ENCODE measurements around the gene TLCD1.

Gene TLCD1

DNA sequence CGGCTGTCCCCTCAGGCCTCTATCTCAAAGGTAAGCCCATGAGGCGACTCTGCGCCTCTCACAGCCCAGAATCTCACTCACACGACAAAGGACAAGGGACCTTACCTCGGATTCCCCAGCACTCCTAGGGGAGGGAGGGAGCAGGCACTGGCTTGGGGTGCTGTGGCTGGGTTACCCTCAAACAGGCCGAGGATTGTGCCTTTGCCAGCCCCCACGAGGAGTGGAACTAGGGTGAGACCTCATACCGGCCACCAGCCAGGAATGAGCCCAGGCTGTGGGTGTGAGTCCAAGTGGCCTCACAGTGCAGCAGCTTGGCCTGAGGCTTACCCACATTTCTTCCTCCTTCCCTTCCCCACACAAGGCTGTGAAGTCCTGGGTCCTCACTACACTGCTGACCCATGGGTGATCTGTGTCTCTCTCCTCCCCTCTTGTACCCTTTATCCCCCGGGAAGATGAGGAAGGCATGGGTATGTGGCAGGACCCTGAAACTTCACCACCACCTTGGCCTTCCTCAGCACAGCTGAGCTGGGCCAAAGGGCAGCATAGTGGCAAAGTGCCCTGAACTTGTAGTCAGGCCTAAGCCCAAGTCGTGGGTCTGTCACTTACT is 20.2 kb downstream of the TLCD1 start:
- peaks cover 30% of the 10 kb centered on the region for H3K4me1 Mint-ChIP-seq
- H3K4me3 Mint-ChIP-seq: no peak overlapping the region
- peaks cover 3% of the 10 kb centered on the region for H3K27me3 Mint-ChIP-seq (ENCODE audit: low read depth, poor library complexity)
- H3K9me3 Mint-ChIP-seq: no peaks in the 10 kb centered on the region
- peak overlapping the region; percentile 96 for H3K27ac Mint-ChIP-seq
- TF ChIP-seq, protein P1, sequence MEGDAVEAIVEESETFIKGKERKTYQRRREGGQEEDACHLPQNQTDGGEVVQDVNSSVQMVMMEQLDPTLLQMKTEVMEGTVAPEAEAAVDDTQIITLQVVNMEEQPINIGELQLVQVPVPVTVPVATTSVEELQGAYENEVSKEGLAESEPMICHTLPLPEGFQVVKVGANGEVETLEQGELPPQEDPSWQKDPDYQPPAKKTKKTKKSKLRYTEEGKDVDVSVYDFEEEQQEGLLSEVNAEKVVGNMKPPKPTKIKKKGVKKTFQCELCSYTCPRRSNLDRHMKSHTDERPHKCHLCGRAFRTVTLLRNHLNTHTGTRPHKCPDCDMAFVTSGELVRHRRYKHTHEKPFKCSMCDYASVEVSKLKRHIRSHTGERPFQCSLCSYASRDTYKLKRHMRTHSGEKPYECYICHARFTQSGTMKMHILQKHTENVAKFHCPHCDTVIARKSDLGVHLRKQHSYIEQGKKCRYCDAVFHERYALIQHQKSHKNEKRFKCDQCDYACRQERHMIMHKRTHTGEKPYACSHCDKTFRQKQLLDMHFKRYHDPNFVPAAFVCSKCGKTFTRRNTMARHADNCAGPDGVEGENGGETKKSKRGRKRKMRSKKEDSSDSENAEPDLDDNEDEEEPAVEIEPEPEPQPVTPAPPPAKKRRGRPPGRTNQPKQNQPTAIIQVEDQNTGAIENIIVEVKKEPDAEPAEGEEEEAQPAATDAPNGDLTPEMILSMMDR (IDR thresholded peaks at IDR 0.05): no peak
- peaks cover 22% of the 10 kb centered on the region for H3K36me3 Mint-ChIP-seq (ENCODE audit: low read depth)
- no peak for DNase-seq

DNA sequence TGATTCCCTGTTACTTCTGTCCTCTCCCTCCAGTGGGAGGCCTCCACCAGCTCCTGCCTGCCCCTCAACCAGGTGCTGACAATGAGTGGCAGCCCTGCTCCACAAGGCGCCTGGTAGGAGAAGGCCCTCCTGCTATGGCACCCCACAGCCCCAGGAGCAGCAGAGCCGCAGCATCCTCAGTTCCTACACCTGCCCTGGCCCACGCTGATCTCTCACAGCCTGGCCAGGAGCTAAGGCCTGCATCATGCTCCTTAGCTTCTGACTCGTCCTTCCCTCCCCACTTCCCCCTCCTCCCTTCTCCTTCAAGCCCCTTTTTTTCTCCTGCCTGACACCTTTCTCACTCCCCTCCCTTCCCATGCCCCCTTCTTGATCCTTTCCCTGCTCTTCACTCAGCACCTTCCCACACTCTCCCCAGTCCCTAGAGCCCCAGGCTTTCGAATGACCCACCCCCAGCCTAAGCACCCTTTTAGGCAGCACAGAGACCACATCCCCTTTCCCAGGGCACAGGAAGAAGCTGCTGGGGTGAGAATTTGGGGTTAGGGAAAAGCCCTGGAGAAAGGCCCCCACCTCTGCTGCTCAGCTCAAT is 20.9 kb downstream of the TLCD1 start:
- TF ChIP-seq, protein P1 (IDR thresholded peaks at IDR 0.05): no peak
- Mint-ChIP-seq H3K4me3 (no peak overlapping the region), H3K9me3 (no peaks in the 10 kb centered on the region), H3K36me3 (ENCODE audit: low read depth) (peaks cover 26% of the 10 kb centered on the region), H3K27ac (peak overlapping the region; percentile 91), H3K27me3 (ENCODE audit: low read depth, poor library complexity) (peaks cover 3% of the 10 kb centered on the region), H3K4me1 (peaks cover 25% of the 10 kb centered on the region)
- DNase-seq: no peak

DNA sequence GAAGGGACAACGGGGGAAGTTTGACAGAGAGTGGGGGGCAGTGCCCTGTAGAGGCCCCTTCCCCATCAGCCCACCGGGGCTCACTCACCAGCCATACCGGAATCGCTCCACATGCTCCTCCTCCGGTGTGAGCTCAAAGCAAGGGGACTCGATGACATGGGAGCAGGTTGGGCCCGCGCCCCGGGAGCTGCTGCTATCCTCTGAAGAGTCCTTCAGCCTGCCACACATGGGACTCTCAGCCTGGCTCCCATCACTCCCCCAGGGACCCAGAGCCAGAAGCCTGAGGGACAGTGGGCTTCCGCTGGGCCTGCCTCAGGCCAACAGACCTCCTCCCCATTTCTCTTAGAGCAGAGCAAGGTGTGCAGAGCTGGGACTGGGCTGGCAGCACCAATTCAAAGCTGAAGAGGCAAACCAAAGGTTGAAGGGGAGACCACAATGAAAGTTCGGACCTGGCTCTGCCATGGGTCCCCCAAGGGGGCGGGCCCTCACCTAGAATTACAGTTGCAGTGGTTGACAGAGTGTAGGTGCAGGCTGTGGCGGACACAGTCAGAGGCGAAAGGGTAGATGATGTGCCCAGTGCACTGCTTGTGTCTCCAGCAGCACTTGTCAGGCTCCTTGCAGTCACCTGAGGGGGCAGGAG is 21.7 kb downstream of the TLCD1 start:
- no peaks in the 10 kb centered on the region for H3K9me3 Mint-ChIP-seq
- peak overlapping the region; percentile 91 for H3K27ac Mint-ChIP-seq
- peaks cover 21% of the 10 kb centered on the region for H3K4me1 Mint-ChIP-seq
- no peak for DNase-seq
- no peak overlapping the region for H3K4me3 Mint-ChIP-seq
- peaks cover 35% of the 10 kb centered on the region for H3K36me3 Mint-ChIP-seq (ENCODE audit: low read depth)
- H3K27me3 Mint-ChIP-seq (ENCODE audit: low read depth, poor library complexity): peaks cover 3% of the 10 kb centered on the region
- TF ChIP-seq, protein P1 (IDR thresholded peaks at IDR 0.05): no peak

DNA sequence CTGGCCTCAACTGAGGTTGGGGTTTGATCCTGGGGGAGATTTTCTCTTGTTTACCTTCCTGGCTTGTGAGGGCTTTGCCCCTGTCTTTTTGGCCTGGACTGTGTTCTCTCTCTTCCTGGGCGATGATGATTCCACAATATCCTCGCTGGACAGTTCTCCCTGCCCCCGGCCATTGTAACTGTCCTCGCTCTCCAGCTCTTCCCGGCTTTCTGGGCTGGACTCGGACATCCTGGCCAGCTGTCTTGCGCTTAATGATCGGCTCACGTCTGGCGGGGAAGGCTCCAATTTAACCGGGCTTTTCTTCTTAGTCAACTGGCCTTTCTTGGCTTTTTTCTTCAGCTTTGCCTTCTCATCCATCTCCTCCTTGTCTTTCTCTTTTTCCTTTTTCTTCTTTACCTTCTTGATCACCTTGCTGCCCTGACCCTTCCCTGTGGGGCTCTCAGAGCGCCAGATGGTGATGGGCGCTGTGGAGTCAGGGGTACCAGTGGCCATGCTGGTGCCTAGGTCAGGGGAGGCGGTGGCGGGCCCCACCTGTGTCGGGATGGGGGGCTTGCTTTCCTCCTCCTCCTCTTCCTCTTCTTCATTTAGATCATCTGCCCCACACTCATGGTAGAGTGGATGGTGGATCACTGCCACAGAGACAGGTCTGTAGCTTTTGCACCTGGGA is 22.3 kb downstream of the TLCD1 start:
- peaks cover 41% of the 10 kb centered on the region for H3K36me3 Mint-ChIP-seq (ENCODE audit: low read depth)
- H3K4me3 Mint-ChIP-seq: no peak overlapping the region
- H3K4me1 Mint-ChIP-seq: peaks cover 21% of the 10 kb centered on the region
- DNase-seq: no peak
- peak overlapping the region; percentile 91 for H3K27ac Mint-ChIP-seq
- no peaks in the 10 kb centered on the region for H3K9me3 Mint-ChIP-seq
- peaks cover 3% of the 10 kb centered on the region for H3K27me3 Mint-ChIP-seq (ENCODE audit: low read depth, poor library complexity)
- TF ChIP-seq, protein P1 (IDR thresholded peaks at IDR 0.05): no peak

DNA sequence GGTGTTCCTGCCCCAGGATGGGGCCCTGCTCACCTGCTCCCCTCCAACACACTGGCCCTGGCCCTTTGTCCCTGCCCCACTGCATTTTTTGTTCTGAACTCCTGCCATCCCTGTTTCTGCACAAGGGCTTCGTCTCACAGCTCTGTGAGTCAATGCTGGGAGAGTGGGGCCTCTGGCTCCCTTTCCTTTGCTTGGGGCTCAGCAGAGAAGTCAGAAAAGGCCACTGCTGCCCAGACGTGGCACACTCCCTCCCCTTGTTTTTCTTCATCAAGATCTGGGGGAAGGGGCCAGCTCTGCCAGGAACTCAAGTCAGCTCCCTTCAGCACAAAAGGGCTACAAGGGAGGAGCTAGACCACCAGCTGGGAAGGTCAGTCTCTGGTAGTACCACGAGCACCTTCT is 23.3 kb downstream of the TLCD1 start:
- Mint-ChIP-seq H3K9me3 (no peaks in the 10 kb centered on the region), H3K36me3 (ENCODE audit: low read depth) (peaks cover 42% of the 10 kb centered on the region), H3K27ac (peak overlapping the region; percentile 97)

More for the DNA sequence above, 23.3 kb downstream of the TLCD1 start:
- Mint-ChIP-seq H3K4me1 (peaks cover 14% of the 10 kb centered on the region), H3K4me3 (no peak overlapping the region), H3K27me3 (ENCODE audit: low read depth, poor library complexity) (peaks cover 4% of the 10 kb centered on the region)
- no peak for DNase-seq
- TF ChIP-seq, protein P1 (IDR thresholded peaks at IDR 0.05): no peak

Data from nephron progenitor cell (in vitro differentiated cells).